BLaER1 treated with 17β-estradiol and CSF1 and Interleukin-3, amounts not matched to agents 10 nM and 100 nM (cell line): ENCODE results near the gene F13B.

Experiments used
- H3K27ac ChIP-seq, 11 experiments: shearing (Covaris generic); formaldehyde crosslinking; 2 replicates each; pipeline ENCODE4 v1.8.1; 2022
- H3K27me3 ChIP-seq, 11 experiments: shearing (Covaris generic); formaldehyde crosslinking; 2 replicates each; pipeline ENCODE4 v1.8.1; 2022
- H3K36me3 ChIP-seq, 11 experiments: shearing (Covaris generic); formaldehyde crosslinking; 2 replicates each; pipeline ENCODE4 v1.8.1; 2022
- H3K4me1 ChIP-seq, 10 experiments: shearing (Covaris generic); formaldehyde crosslinking; 2 replicates each; pipeline ENCODE4 v1.8.1; 2022
- H3K4me2 ChIP-seq, 11 experiments: shearing (Covaris generic); formaldehyde crosslinking; 2 replicates each; pipeline ENCODE4 v1.8.1; 2022
- H3K4me3 ChIP-seq, 10 experiments: shearing (Covaris generic); formaldehyde crosslinking; 2 replicates each; pipeline ENCODE4 v1.8.1; 2022
- H3K9ac ChIP-seq, 11 experiments: shearing (Covaris generic); formaldehyde crosslinking; 2 replicates each; pipeline ENCODE4 v1.8.1; 2022
- H3K9me3 ChIP-seq, 11 experiments: shearing (Covaris generic); formaldehyde crosslinking; replicated peaks in 1 of 11; 2 replicates each; pipeline ENCODE4 v1.8.1; 2022
- H4K20me1 ChIP-seq, 11 experiments: shearing (Covaris generic); formaldehyde crosslinking; 2 replicates each; pipeline ENCODE4 v1.8.1; 2022
- Cebpa-rat ChIP-seq, 11 experiments: shearing (Covaris generic); IDR thresholded peaks; 2 replicates each; pipeline ENCODE4 v1.8.1; 2022

F13B gene

GRCh38 chr1:197027359-197027758, 39.7 kb downstream of the F13B start:
- Histone ChIP-seq H4K20me1 (no peaks in the 10 kb centered on the region), H3K27me3 (no peaks in the 10 kb centered on the region), H3K4me3 (no peak overlapping the region), H3K27ac (no peak overlapping the region), H3K4me2 (no peak overlapping the region), H3K36me3 (no peaks in the 10 kb centered on the region), H3K9me3 (no peaks in the 10 kb centered on the region), H3K4me1 (0 out of 20 replicates have a peak, but pooled peaks cover 0 to under 1% (median 0%) of the 10 kb centered on the region in 10 experiments), H3K9ac (no peak overlapping the region)
- no peak for TF ChIP-seq Cebpa-rat (IDR thresholded peaks at IDR 0.05)

- Histone ChIP-seq H3K9me3 (no peaks in the 10 kb centered on the region), H3K4me2 (no peak overlapping the region), H3K4me1 (peaks cover 0 to 9% (median 7%) of the 10 kb centered on the region in 10 experiments; a peak in 10 of 20 replicates), H3K4me3 (no peak overlapping the region), H3K27me3 (no peaks in the 10 kb centered on the region), H3K9ac (no peak overlapping the region), H3K27ac (no peak overlapping the region), H4K20me1 (no peaks in the 10 kb centered on the region), H3K36me3 (no peaks in the 10 kb centered on the region)
- TF ChIP-seq Cebpa-rat (IDR thresholded peaks at IDR 0.05), result no peak
These were observed 42.6 kb downstream of the F13B start for GRCh38 chr1:197024460-197024859.

- Histone ChIP-seq H4K20me1 (no peaks in the 10 kb centered on the region), H3K4me1 (peaks cover 0 to 9% (median 7%) of the 10 kb centered on the region in 10 experiments; a peak in 10 of 20 replicates), H3K9ac (no peak overlapping the region), H3K4me2 (peak overlapping the region in 7 of 11 experiments; percentile 19 to 41 (median 28); a peak in 9 of 22 replicates), H3K9me3 (no peaks in the 10 kb centered on the region), H3K36me3 (no peaks in the 10 kb centered on the region), H3K4me3 (no peak overlapping the region), H3K27me3 (no peaks in the 10 kb centered on the region), H3K27ac (no peak overlapping the region)
- peak in 1 of 11 experiments; percentile 34; a peak in 1 of 22 replicates for TF ChIP-seq Cebpa-rat (IDR thresholded peaks at IDR 0.05)
These were observed 45.3 kb downstream of the F13B start for GRCh38 chr1:197021716-197022115.

GRCh38 chr1:197017558-197018146, 49.4 kb downstream of the F13B start:
- H3K4me2 ChIP-seq, result no peak overlapping the region

GRCh38 chr1:197016751-197017150, 50.3 kb downstream of the F13B start:
- no peaks in the 10 kb centered on the region for H4K20me1 ChIP-seq
- H3K4me2 ChIP-seq, result no peak overlapping the region
- H3K9ac ChIP-seq, result no peak overlapping the region
- no peak for TF ChIP-seq Cebpa-rat (IDR thresholded peaks at IDR 0.05)
- peaks cover 0 to 3% (median 2%) of the 10 kb centered on the region in 10 experiments; a peak in 9 of 20 replicates for H3K4me1 ChIP-seq
- H3K4me3 ChIP-seq, result no peak overlapping the region
- no peaks in the 10 kb centered on the region for H3K27me3 ChIP-seq
- no peak overlapping the region for H3K27ac ChIP-seq
- H3K9me3 ChIP-seq, result peaks cover 0 to 2% (median 1%) of the 10 kb centered on the region in 11 experiments; a peak in 9 of 22 replicates
- H3K36me3 ChIP-seq, result no peaks in the 10 kb centered on the region

More at GRCh38 chr1:197017558-197018146, 49.4 kb downstream of the F13B start:
- H3K4me1 ChIP-seq, result peaks cover 0 to 9% (median 7%) of the 10 kb centered on the region in 10 experiments; a peak in 10 of 20 replicates
- no peak overlapping the region for H3K27ac ChIP-seq
- no peaks in the 10 kb centered on the region for H3K36me3 ChIP-seq
- H3K27me3 ChIP-seq, result no peaks in the 10 kb centered on the region
- no peak overlapping the region for H3K4me3 ChIP-seq
- no peak overlapping the region for H3K9ac ChIP-seq
- no peaks in the 10 kb centered on the region for H3K9me3 ChIP-seq
- TF ChIP-seq Cebpa-rat (IDR thresholded peaks at IDR 0.05), result no peak
- no peaks in the 10 kb centered on the region for H4K20me1 ChIP-seq

GRCh38 chr1:197013234-197013633, 53.8 kb downstream of the F13B start:
- no peaks in the 10 kb centered on the region for H3K27me3 ChIP-seq
- no peak overlapping the region for H3K27ac ChIP-seq
- no peak overlapping the region for H3K4me2 ChIP-seq
- TF ChIP-seq Cebpa-rat (IDR thresholded peaks at IDR 0.05), result no peak
- no peaks in the 10 kb centered on the region for H4K20me1 ChIP-seq
- H3K9ac ChIP-seq, result no peak overlapping the region
- H3K4me3 ChIP-seq, result no peak overlapping the region
- no peaks in the 10 kb centered on the region for H3K36me3 ChIP-seq
- H3K4me1 ChIP-seq, result no peaks in the 10 kb centered on the region
- peaks cover 0 to 7% (median 5%) of the 10 kb centered on the region in 11 experiments; a peak in 9 of 22 replicates for H3K9me3 ChIP-seq

- Histone ChIP-seq H3K4me2 (no peak overlapping the region), H3K4me1 (no peaks in the 10 kb centered on the region), H4K20me1 (no peaks in the 10 kb centered on the region), H3K9me3 (peaks cover 0 to 7% (median 5%) of the 10 kb centered on the region in 11 experiments; a peak in 9 of 22 replicates), H3K36me3 (no peaks in the 10 kb centered on the region), H3K27ac (no peak overlapping the region), H3K9ac (no peak overlapping the region), H3K27me3 (no peaks in the 10 kb centered on the region), H3K4me3 (no peak overlapping the region)
- TF ChIP-seq Cebpa-rat (IDR thresholded peaks at IDR 0.05), result no peak
These were observed 55.4 kb downstream of the F13B start for GRCh38 chr1:197011614-197012013.

GRCh38 chr1:197008861-197009260, 58.2 kb downstream of the F13B start:
- TF ChIP-seq Cebpa-rat (IDR thresholded peaks at IDR 0.05), result no peak
- Histone ChIP-seq H3K9ac (no peak overlapping the region), H3K27me3 (no peaks in the 10 kb centered on the region), H3K27ac (no peak overlapping the region), H3K36me3 (no peaks in the 10 kb centered on the region), H3K4me2 (no peak overlapping the region), H3K4me1 (no peaks in the 10 kb centered on the region), H3K4me3 (no peak overlapping the region), H3K9me3 (peaks cover 0 to 7% (median 5%) of the 10 kb centered on the region in 11 experiments; a peak in 9 of 22 replicates), H4K20me1 (no peaks in the 10 kb centered on the region)

- no peak overlapping the region for H3K4me2 ChIP-seq
- no peaks in the 10 kb centered on the region for H4K20me1 ChIP-seq
- no peaks in the 10 kb centered on the region for H3K36me3 ChIP-seq
- H3K9me3 ChIP-seq, result no peaks in the 10 kb centered on the region
- no peak overlapping the region for H3K4me3 ChIP-seq
- H3K9ac ChIP-seq, result no peak overlapping the region
- H3K27me3 ChIP-seq, result no peaks in the 10 kb centered on the region
- no peaks in the 10 kb centered on the region for H3K4me1 ChIP-seq
- no peak overlapping the region for H3K27ac ChIP-seq
- no peak for TF ChIP-seq Cebpa-rat (IDR thresholded peaks at IDR 0.05)
These were observed 63.9 kb downstream of the F13B start for GRCh38 chr1:197003132-197003531.

- no peaks in the 10 kb centered on the region for H3K9me3 ChIP-seq
- no peaks in the 10 kb centered on the region for H3K27me3 ChIP-seq
- H3K9ac ChIP-seq, result no peak overlapping the region
- H3K4me1 ChIP-seq, result peaks cover 0 to 4% (median 0%) of the 10 kb centered on the region in 10 experiments; a peak in 2 of 20 replicates
- no peak for TF ChIP-seq Cebpa-rat (IDR thresholded peaks at IDR 0.05)
- no peak overlapping the region for H3K4me2 ChIP-seq
- no peak overlapping the region for H3K4me3 ChIP-seq
- H3K36me3 ChIP-seq, result no peaks in the 10 kb centered on the region
- no peaks in the 10 kb centered on the region for H4K20me1 ChIP-seq
- H3K27ac ChIP-seq, result no peak overlapping the region
These were observed 65.2 kb downstream of the F13B start for GRCh38 chr1:197001828-197002227.
